ENCODE measurements around the gene ADCK2.

DNA sequence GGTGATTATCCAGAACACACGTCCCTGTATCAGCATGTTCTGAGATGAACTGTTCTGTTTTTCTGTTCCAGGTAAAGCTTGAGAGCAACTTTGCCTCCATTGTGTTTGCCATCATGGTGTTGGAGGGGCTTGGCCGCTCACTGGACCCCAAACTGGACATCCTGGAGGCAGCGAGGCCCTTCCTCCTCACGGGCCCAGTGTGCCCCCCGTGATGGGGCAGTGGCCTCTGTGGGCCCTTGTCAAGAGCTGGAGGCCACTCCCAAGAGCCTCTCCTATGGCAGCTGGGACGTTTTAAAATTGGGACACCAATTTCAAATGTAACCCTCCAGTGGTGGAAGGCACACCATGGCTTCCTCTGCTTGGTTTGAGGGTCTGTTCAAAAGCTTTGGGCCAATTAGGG, 21.8 kb downstream of the ADCK2 start:
- no peak for TF ChIP-seq CTCF (IDR thresholded peaks at IDR 0.05)
- TF ChIP-seq POLR2A (IDR thresholded peaks at IDR 0.05): no peak
